WTC11 (cell line): ENCODE measurements around the gene HAO1.

Experiments
- CTCF ChIP-seq: fragments of 200-600 bp; IDR thresholded peaks from 2 replicates; pipeline ENCODE4 v1.8.0; 2022; ENCODE audit warnings: antibody characterized with exemption
- ESRRA ChIP-seq: sonication (generic); formaldehyde crosslinking; IDR thresholded peaks from 2 replicates; pipeline ENCODE4 v1.8.1; 2022; ENCODE audit warnings: mild to moderate bottlenecking, missing genetic modification reagents, borderline replicate concordance
- GRHL2 ChIP-seq: fragments of 250-450 bp; sonication (Bioruptor Pico); IDR thresholded peaks from 2 replicates; pipeline ENCODE4 v1.8.0; 2022; ENCODE audit warnings: mild to moderate bottlenecking, moderate library complexity; ENCODE audit not compliant: insufficient replicate concordance, severe bottlenecking
- MAX ChIP-seq: sonication (generic); formaldehyde crosslinking; IDR thresholded peaks from 2 replicates; pipeline ENCODE4 v1.8.0; 2022; ENCODE audit warnings: mild to moderate bottlenecking, missing genetic modification reagents
- NR2C2 ChIP-seq: sonication (generic); formaldehyde crosslinking; IDR thresholded peaks from 2 replicates; pipeline ENCODE4 v1.8.0; 2022; ENCODE audit warnings: mild to moderate bottlenecking, missing genetic modification reagents
- SMAD3 ChIP-seq: sonication (generic); formaldehyde crosslinking; IDR thresholded peaks from 2 replicates; pipeline ENCODE4 v1.8.0; 2022; ENCODE audit warnings: missing genetic modification reagents, mild to moderate bottlenecking, borderline replicate concordance
- ZBTB21 ChIP-seq: sonication (generic); formaldehyde crosslinking; IDR thresholded peaks from 2 replicates; pipeline ENCODE4 v1.8.1; 2023; ENCODE audit warnings: mild to moderate bottlenecking, missing genetic modification reagents, borderline replicate concordance

GRCh38 chr20:7902879-7903278 is 37.4 kb downstream of the HAO1 start:
- TF ChIP-seq CTCF, result no peak
- TF ChIP-seq MAX (CRISPR knock-in tag), result no peak
- no peak for TF ChIP-seq ZBTB21 (CRISPR knock-in tag)
- TF ChIP-seq NR2C2, result no peak
- TF ChIP-seq ESRRA (CRISPR knock-in tag), result no peak
- no peak for TF ChIP-seq SMAD3 (CRISPR knock-in tag)
- TF ChIP-seq GRHL2, result no peak
